CD14-positive monocyte (primary cell): ENCODE results near the gene OR6C75. TPM values are rescaled to one million over a fixed set of nuclear protein-coding genes. Genes with fewer than 3 reads are reported as not detected.

Source experiments
- DNase-seq, 3 donors: peaks; one replicate each; pipeline ENCODE4 v3.0.0-alpha.2; 2011 to 2022
- H2AFZ ChIP-seq: 2 replicates; pipeline ENCODE4 v1.6.0; 2012; ENCODE audit warnings: mild to moderate bottlenecking, low read depth, low read length, inconsistent platforms; ENCODE audit not compliant: insufficient read depth, poor library complexity, severe bottlenecking
- H3K27ac ChIP-seq, 2 donors: 1 replicate in 1 of 2; 2 replicates in 1 of 2; pipeline ENCODE4 v1.5.1; 2012 to 2013; ENCODE audit warnings: low read length in 2 of 2, control low read depth in 1 of 2, inconsistent platforms in 1 of 2, low read depth in 1 of 2, mild to moderate bottlenecking in 1 of 2
- H3K27me3 ChIP-seq, 2 donors: one replicate each; pipeline versions ENCODE4 v1.6.0 to v1.6.1; 2011 to 2013; ENCODE audit warnings: low read length in 2 of 2; ENCODE audit not compliant: control insufficient read depth in 2 of 2, insufficient read depth in 2 of 2
- H3K36me3 ChIP-seq, 2 donors: replicated peaks in 1 of 2; 1 replicate in 1 of 2; 2 replicates in 1 of 2; pipeline versions ENCODE4 v1.5.1 to v1.6.1; 2012 to 2013; ENCODE audit warnings: low read length in 2 of 2, control low read depth in 1 of 2, inconsistent platforms in 1 of 2, mild to moderate bottlenecking in 1 of 2; ENCODE audit not compliant: insufficient read depth in 2 of 2, control insufficient read depth in 1 of 2
- H3K4me1 ChIP-seq, 2 donors: 1 replicate in 1 of 2; 2 replicates in 1 of 2; pipeline versions ENCODE4 v1.5.1 to v1.6.1; 2012 to 2013; ENCODE audit warnings: low read length in 2 of 2, control low read depth in 1 of 2, inconsistent platforms in 1 of 2, mild to moderate bottlenecking in 1 of 2, moderate library complexity in 1 of 2; ENCODE audit not compliant: insufficient read depth in 2 of 2, control insufficient read depth in 1 of 2
- H3K4me2 ChIP-seq: replicated peaks from 2 replicates; pipeline ENCODE3; 2012; ENCODE audit warnings: low read length, moderate library complexity, mild to moderate bottlenecking; ENCODE audit not compliant: poor library complexity, severe bottlenecking; ENCODE audit errors: extremely low read depth
- H3K4me3 ChIP-seq, 3 experiments: fragments of 200-600 bp in 1 of 3; sonication (generic) in 1 of 3; replicated peaks in 1 of 3; 1 replicate in 2 of 3; 2 replicates in 1 of 3; pipeline ENCODE4 v1.5.1; 2011 to 2013; ENCODE audit warnings: low read length in 3 of 3, mild to moderate bottlenecking in 3 of 3, control low read depth in 2 of 3, low read depth in 2 of 3, inconsistent platforms in 1 of 3, moderate library complexity in 1 of 3
- H3K79me2 ChIP-seq: 2 replicates; pipeline ENCODE4 v1.6.0; 2012; ENCODE audit warnings: mild to moderate bottlenecking, control low read depth, inconsistent platforms, low read length, moderate library complexity; ENCODE audit not compliant: insufficient read depth
- H3K9ac ChIP-seq: 2 replicates; pipeline ENCODE4 v1.6.0; 2017; ENCODE audit warnings: low read length, mild to moderate bottlenecking; ENCODE audit not compliant: insufficient read depth, poor library complexity, severe bottlenecking
- H3K9me3 ChIP-seq, 2 donors: replicated peaks in 1 of 2; 1 replicate in 1 of 2; 2 replicates in 1 of 2; pipeline versions ENCODE4 v1.5.1 to v1.6.1; 2012 to 2013; ENCODE audit warnings: low read length in 2 of 2, control low read depth in 1 of 2; ENCODE audit not compliant: control insufficient read depth in 1 of 2, insufficient read depth in 1 of 2
- H4K20me1 ChIP-seq: 2 replicates; pipeline ENCODE4 v1.6.0; 2012; ENCODE audit warnings: mild to moderate bottlenecking, low read length, control low read depth, moderate library complexity; ENCODE audit not compliant: insufficient read depth
- H3K27ac Mint-ChIP-seq, 7 donors: one replicate each; pipeline ENCODE4 v1.8.0; 2020; ENCODE audit warnings: mild to moderate bottlenecking in 7 of 7, mixed read lengths in 7 of 7, moderate library complexity in 6 of 7, inconsistent platforms in 2 of 7
- H3K27me3 Mint-ChIP-seq, 3 donors: one replicate each; pipeline ENCODE4 v1.8.0; 2021 to 2022; ENCODE audit warnings: low read depth in 3 of 3, mild to moderate bottlenecking in 3 of 3, mixed read lengths in 3 of 3, moderate library complexity in 3 of 3, inconsistent platforms in 1 of 3
- H3K36me3 Mint-ChIP-seq, 2 donors: one replicate each; pipeline ENCODE4 v1.8.0; 2020; ENCODE audit warnings: mixed read lengths in 2 of 2, inconsistent platforms in 1 of 2, mild to moderate bottlenecking in 1 of 2
- H3K4me1 Mint-ChIP-seq: one replicate; pipeline ENCODE4 v1.8.0; 2020; ENCODE audit warnings: mild to moderate bottlenecking, mixed read lengths
- H3K4me3 Mint-ChIP-seq, 2 donors: one replicate each; pipeline ENCODE4 v1.8.0; 2020; ENCODE audit warnings: mild to moderate bottlenecking in 2 of 2, mixed read lengths in 2 of 2, moderate library complexity in 1 of 2
- H3K9me3 Mint-ChIP-seq, 7 donors: one replicate each; pipeline ENCODE4 v1.8.0; 2020 to 2022; ENCODE audit warnings: mixed read lengths in 7 of 7, mild to moderate bottlenecking in 6 of 7, moderate library complexity in 6 of 7, inconsistent platforms in 2 of 7
- WGBS: methylation state at CpG from one replicate; pipeline ENCODE4 v1.1.5; 2013; ENCODE audit warnings: missing lambda C conversion rate; ENCODE audit not compliant: insufficient coverage; 5-methylcytosine and 5-hydroxymethylcytosine counted together
- intact Hi-C, 2 donors: fragments of 100-400 bp; cut with micrococcal nuclease; formaldehyde crosslinking; loops; one replicate each; pipeline versions ENCODE4 v1.15.0 to v1.15.1; 2023
- polyA plus RNA-seq, 3 donors: library from polyadenylated mRNA; depleted of rRNA in 1 of 3; unstranded in 2 of 3; stranded (reverse) in 1 of 3; fragments of 300-500 nt in 2 of 3; fragments of >200 nt in 1 of 3; fragmentation: Illumina TruSeq in 2 of 3; gene quantifications; 1 replicate in 2 of 3; 2 replicates in 1 of 3; pipeline ENCODE4 v1.2.3, GENCODE V29; 2012 to 2021
- TF ChIP-seq, protein P1 (sequence below): fragments of 200-600 bp; IDR thresholded peaks from one replicate; pipeline ENCODE4 v1.8.0; 2022; ENCODE audit warnings: antibody characterized with exemption, mild to moderate bottlenecking

Gene OR6C75
- polyA plus RNA-seq, 3 donors, result not detected

DNA sequence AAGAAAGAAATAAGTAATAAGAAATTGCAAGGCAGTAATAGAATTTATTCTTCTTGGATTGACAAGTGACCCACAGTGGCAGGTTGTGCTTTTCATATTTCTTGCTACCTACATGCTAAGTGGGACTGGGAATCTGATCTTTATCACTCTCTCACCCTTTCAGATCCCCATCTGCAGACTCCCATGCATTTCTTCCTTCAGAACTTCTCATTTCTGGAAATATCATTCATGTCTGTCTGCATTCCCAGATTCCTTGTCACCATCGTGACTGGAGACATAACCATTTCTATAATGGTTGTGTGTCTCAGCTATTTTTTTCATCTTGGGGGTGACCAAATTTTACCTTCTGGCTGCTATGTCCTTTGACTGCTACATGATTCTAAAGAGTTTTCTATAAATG lies 33.6 kb downstream of the OR6C75 start:
- Mint-ChIP-seq H3K27ac (no peak overlapping the region), H3K27me3 (peaks cover 2 to 8% (median 2%) of the 10 kb centered on the region in 3 donors), H3K4me1 (no peaks in the 10 kb centered on the region), H3K9me3 (peaks cover 0 to 7% (median 1%) of the 10 kb centered on the region in 7 donors), H3K4me3 (no peak overlapping the region), H3K36me3 (no peaks in the 10 kb centered on the region)
- Histone ChIP-seq H3K9me3 (no peaks in the 10 kb centered on the region), H3K9ac (no peak overlapping the region), H3K36me3 (no peaks in the 10 kb centered on the region), H3K79me2 (no peaks in the 10 kb centered on the region), H3K4me1 (no peaks in the 10 kb centered on the region), H3K4me2 (no peak overlapping the region), H2AFZ (no peak overlapping the region), H3K27me3 (peaks cover 0 to 2% of the 10 kb centered on the region in 2 donors), H4K20me1 (no peaks in the 10 kb centered on the region), H3K4me3 (no peak overlapping the region), H3K27ac (no peak overlapping the region)
- intact Hi-C loops, result no loop called here
- no CpG with 5 or more reads among the region's 1 CpG for WGBS
- no peak for DNase-seq
- TF ChIP-seq, protein P1, sequence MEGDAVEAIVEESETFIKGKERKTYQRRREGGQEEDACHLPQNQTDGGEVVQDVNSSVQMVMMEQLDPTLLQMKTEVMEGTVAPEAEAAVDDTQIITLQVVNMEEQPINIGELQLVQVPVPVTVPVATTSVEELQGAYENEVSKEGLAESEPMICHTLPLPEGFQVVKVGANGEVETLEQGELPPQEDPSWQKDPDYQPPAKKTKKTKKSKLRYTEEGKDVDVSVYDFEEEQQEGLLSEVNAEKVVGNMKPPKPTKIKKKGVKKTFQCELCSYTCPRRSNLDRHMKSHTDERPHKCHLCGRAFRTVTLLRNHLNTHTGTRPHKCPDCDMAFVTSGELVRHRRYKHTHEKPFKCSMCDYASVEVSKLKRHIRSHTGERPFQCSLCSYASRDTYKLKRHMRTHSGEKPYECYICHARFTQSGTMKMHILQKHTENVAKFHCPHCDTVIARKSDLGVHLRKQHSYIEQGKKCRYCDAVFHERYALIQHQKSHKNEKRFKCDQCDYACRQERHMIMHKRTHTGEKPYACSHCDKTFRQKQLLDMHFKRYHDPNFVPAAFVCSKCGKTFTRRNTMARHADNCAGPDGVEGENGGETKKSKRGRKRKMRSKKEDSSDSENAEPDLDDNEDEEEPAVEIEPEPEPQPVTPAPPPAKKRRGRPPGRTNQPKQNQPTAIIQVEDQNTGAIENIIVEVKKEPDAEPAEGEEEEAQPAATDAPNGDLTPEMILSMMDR, result no peak

DNA sequence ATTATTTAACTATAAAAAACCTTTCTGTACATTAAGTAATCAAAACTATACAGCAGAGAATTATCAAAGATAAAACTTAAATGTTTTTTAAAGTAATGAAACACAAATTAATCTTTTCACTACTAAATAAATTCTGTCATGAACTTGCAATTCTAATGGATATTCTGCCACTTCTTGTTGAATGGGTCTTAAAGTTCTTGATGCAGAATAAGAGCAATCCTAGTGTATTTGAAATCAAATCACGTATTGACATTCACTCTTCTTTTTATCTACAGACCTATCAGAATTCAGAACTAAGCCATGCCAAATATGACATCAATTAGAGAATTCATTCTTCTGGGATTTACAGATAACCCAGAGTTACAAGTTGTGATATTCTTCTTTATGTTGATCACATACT lies 37.5 kb downstream of the OR6C75 start, which contains the start of gene OR6C65:
Gene OR6C65 (plus strand): TSS at position 301 of the 400 bp plus-strand sequence. CDS start 0 bp downstream, at position 301.
- Mint-ChIP-seq H3K4me3 (no peak within 1 kb of the TSS), H3K36me3 (no peaks in the 10 kb centered on the region), H3K9me3 (peaks cover 0 to 3% (median 0%) of the 10 kb centered on the region in 7 donors), H3K27ac (peak within 1 kb of the TSS in 1 of 7 donors; percentile 50), H3K27me3 (peaks cover 1 to 9% (median 2%) of the 10 kb centered on the region in 3 donors), H3K4me1 (no peaks in the 10 kb centered on the region)
- Histone ChIP-seq H3K9ac (no peak within 1 kb of the TSS), H3K9me3 (no peaks in the 10 kb centered on the region), H3K36me3 (no peaks in the 10 kb centered on the region), H3K79me2 (no peaks in the 10 kb centered on the region), H3K4me2 (no peak within 1 kb of the TSS), H3K27ac (no peak within 1 kb of the TSS), H3K4me1 (no peaks in the 10 kb centered on the region), H2AFZ (no peak within 1 kb of the TSS), H4K20me1 (no peaks in the 10 kb centered on the region), H3K4me3 (no peak within 1 kb of the TSS), H3K27me3 (no peaks in the 10 kb centered on the region)
- WGBS, result no CpG with 5 or more reads among the region's 1 CpG
- TF ChIP-seq, protein P1, result no peak
- intact Hi-C loops, result no loop called here
- no peak for DNase-seq
